ENCODE measurements around the gene BRD1.

DNA sequence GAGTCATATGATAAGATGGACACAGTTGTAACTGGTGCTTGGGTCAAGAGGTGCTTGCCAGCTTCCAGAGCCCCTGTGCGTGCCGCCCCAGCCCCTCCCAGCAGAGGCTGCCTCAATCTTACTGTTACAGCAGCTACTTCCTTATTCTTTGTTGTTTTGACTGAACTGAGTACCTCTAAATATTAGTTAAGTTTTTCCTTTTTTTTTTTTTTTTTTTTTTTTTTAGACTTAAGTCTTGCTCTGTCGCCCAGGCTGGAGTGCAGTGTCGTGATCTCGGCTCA is 34.8 kb upstream of the BRD1 start:
- TF ChIP-seq CTCF (IDR thresholded peaks at IDR 0.05) (no peak), EP300 (IDR thresholded peaks at IDR 0.05; ENCODE audit: low read depth) (no peak), POLR2A (IDR thresholded peaks at IDR 0.05) (no peak), POLR2AphosphoS5 (IDR thresholded peaks at IDR 0.05) (no peak)

Data from transverse colon (tissue), 4 donors.